Endothelial cell of umbilical vein (primary cell): ENCODE measurements around the gene DAB2. TPM values are rescaled to one million over a fixed set of nuclear protein-coding genes. Genes with fewer than 3 reads are reported as not detected.

ENCODE experiments used
- BruUV-seq: library from RNA; stranded (reverse); fragments of 400-500 nt; replicated peaks from 2 replicates; lab custom pipeline; 2021; lab: Mats Ljungman, UMichigan
- CTCF ChIA-PET: fragments of 300-600, 350-600 bp; sonication (Branson Sonifier 250); formaldehyde crosslinking; loops from one replicate; lab custom pipeline; 2021; ENCODE audit warnings: antibody characterized with exemption, inconsistent platforms; lab: Charles Lee
- POLR2A ChIA-PET: fragments of 300-600, 350-600 bp; sonication (Branson Sonifier 250); formaldehyde crosslinking; loops from one replicate; lab custom pipeline; 2021; ENCODE audit warnings: antibody characterized with exemption, inconsistent platforms; lab: Charles Lee
- DNase-seq: peaks from one replicate; pipeline ENCODE4 v3.0.0-alpha.2; 2011; ENCODE audit warnings: low read depth, low spot score
- FAIRE-seq: peaks from 2 replicates; lab custom pipeline; 2011; peaks lifted over from hg19 to GRCh38; lab: Jason Lieb, UNC
- H2AFZ ChIP-seq: 2 replicates; pipeline ENCODE4 v1.6.0; 2012; ENCODE audit warnings: low read depth, low read length, control low read depth, inconsistent platforms
- H3K27ac ChIP-seq: 2 replicates; pipeline ENCODE4 v1.5.1; 2011; ENCODE audit warnings: low read depth, mild to moderate bottlenecking, control low read depth, low read length, moderate library complexity; ENCODE audit not compliant: insufficient read depth
- H3K27me3 ChIP-seq, 2 experiments: 2 replicates each; pipeline versions ENCODE4 v1.6.0 to v1.6.1; 2011; ENCODE audit warnings: low read length in 2 of 2, mixed read lengths in 1 of 2; ENCODE audit not compliant: control insufficient read depth in 2 of 2, insufficient read depth in 2 of 2
- H3K36me3 ChIP-seq, 2 experiments: 2 replicates in 1 of 2; 3 replicates in 1 of 2; pipeline ENCODE4 v1.5.1; 2011; ENCODE audit warnings: low read length in 2 of 2, mild to moderate bottlenecking in 1 of 2, moderate library complexity in 1 of 2; ENCODE audit not compliant: control insufficient read depth in 2 of 2, insufficient read depth in 2 of 2; ENCODE audit errors: extremely low read depth in 1 of 2
- H3K4me1 ChIP-seq: 3 replicates; pipeline ENCODE4 v1.5.1; 2011; ENCODE audit warnings: mild to moderate bottlenecking, low read length; ENCODE audit not compliant: control insufficient read depth, insufficient read depth; ENCODE audit errors: extremely low read depth
- H3K4me2 ChIP-seq: 2 replicates; pipeline ENCODE4 v1.6.1; 2011; ENCODE audit warnings: low read length, control low read depth, mixed read lengths; ENCODE audit not compliant: insufficient read depth
- H3K4me3 ChIP-seq, 3 experiments: fragments of 200-600 bp in 1 of 3; sonication (generic), shearing (Covaris generic) in 1 of 3; replicated peaks in 1 of 3; 2 replicates each; pipeline ENCODE4 v1.5.1; 2011 to 2016; ENCODE audit warnings: control low read depth in 3 of 3, low read length in 3 of 3, mild to moderate bottlenecking in 2 of 3, inconsistent platforms in 1 of 3, low read depth in 1 of 3, moderate library complexity in 1 of 3; ENCODE audit not compliant: insufficient read depth in 1 of 3
- H3K79me2 ChIP-seq: 2 replicates; pipeline ENCODE4 v1.6.0; 2012; ENCODE audit warnings: low read length, inconsistent platforms; ENCODE audit not compliant: control insufficient read depth, insufficient read depth
- H3K9ac ChIP-seq: replicated peaks from 2 replicates; pipeline ENCODE3; 2011; ENCODE audit warnings: low read length, control low read depth; ENCODE audit not compliant: insufficient read depth; ENCODE audit errors: extremely low read depth
- H3K9me1 ChIP-seq: replicated peaks from 3 replicates; pipeline ENCODE4 v1.6.0; 2011; ENCODE audit warnings: mild to moderate bottlenecking, low read length; ENCODE audit not compliant: control insufficient read depth, insufficient read depth; ENCODE audit errors: extremely low read depth
- H3K9me3 ChIP-seq: replicated peaks from 2 replicates; pipeline ENCODE4 v1.5.1; 2012; ENCODE audit warnings: low read length, inconsistent platforms; ENCODE audit not compliant: control insufficient read depth, insufficient read depth
- H4K20me1 ChIP-seq: replicated peaks from 2 replicates; pipeline ENCODE3; 2011; ENCODE audit warnings: mild to moderate bottlenecking, low read length; ENCODE audit not compliant: control insufficient read depth, insufficient read depth; ENCODE audit errors: extremely low read depth
- EZH2 ChIP-seq: IDR thresholded peaks from 2 replicates; pipeline ENCODE4 v1.6.1; 2012; ENCODE audit warnings: borderline replicate concordance, low read depth, mild to moderate bottlenecking, moderate library complexity, low read length, inconsistent platforms; ENCODE audit not compliant: severe bottlenecking
- FOS ChIP-seq: IDR thresholded peaks from 2 replicates; pipeline ENCODE4 v1.6.1; 2011; ENCODE audit warnings: mild to moderate bottlenecking, low read length, moderate library complexity, borderline replicate concordance; ENCODE audit not compliant: insufficient read depth
- GATA2 ChIP-seq: IDR thresholded peaks from 2 replicates; pipeline ENCODE4 v1.7.0; 2011; ENCODE audit warnings: low read depth, mild to moderate bottlenecking, moderate library complexity, mixed read lengths, low read length; ENCODE audit not compliant: insufficient read length, insufficient read depth
- JUN ChIP-seq: IDR thresholded peaks from 2 replicates; pipeline ENCODE4 v1.6.1; 2011; ENCODE audit warnings: borderline replicate concordance, low read depth; ENCODE audit not compliant: insufficient read length, insufficient read depth
- MYC ChIP-seq: IDR thresholded peaks from one replicate; pipeline ENCODE4 v1.6.1; 2011; ENCODE audit warnings: mild to moderate bottlenecking, low read depth, low read length
- POLR2A ChIP-seq: IDR thresholded peaks from 2 replicates; pipeline ENCODE4 v1.6.1; 2012; ENCODE audit warnings: low read depth, mild to moderate bottlenecking, control low read depth, low read length
- POLR2AphosphoS5 ChIP-seq: IDR thresholded peaks from 2 replicates; pipeline ENCODE4 v1.6.1; 2012; ENCODE audit warnings: low read depth, mild to moderate bottlenecking, control low read depth, low read length, moderate library complexity; ENCODE audit not compliant: insufficient read depth
- dilution Hi-C: fragments of 300-500 bp; cut with MboI; formaldehyde crosslinking; loops from one replicate; pipeline ENCODE4 v1.15.0; 2019; ENCODE audit warnings: low sequenced_read_pairs; ENCODE audit not compliant: extremely low pct_ligation_motif_present
- intact Hi-C: fragments of 100-400 bp; cut with micrococcal nuclease; formaldehyde crosslinking; loops from one replicate; pipeline ENCODE4 v1.10.0; 2022
- polyA plus RNA-seq, 4 experiments: library from polyadenylated mRNA; depleted of rRNA in 3 of 4; stranded (reverse) in 3 of 4; unstranded in 1 of 4; fragments of >200 nt; gene quantifications; 2 replicates each; pipeline versions ENCODE4 v1.2.1 to v1.2.3, GENCODE V29; 2011 to 2012; ENCODE audit warnings: missing spikeins in 1 of 4
- total RNA-seq: library from RNA; stranded (reverse); gene quantifications from 2 replicates; pipeline ENCODE4 v1.2.3, GENCODE V29; 2021
- TF ChIP-seq, protein P1 (sequence below): IDR thresholded peaks from 2 replicates; pipeline ENCODE4 v1.6.1; 2011; ENCODE audit not compliant: insufficient read depth, insufficient read length
- TF ChIP-seq, protein P2 (sequence below), 2 donors: IDR thresholded peaks; 1 replicate in 1 of 2; 2 replicates in 1 of 2; pipeline ENCODE4 v1.5.1; 2011; ENCODE audit warnings: low read length in 2 of 2, mild to moderate bottlenecking in 2 of 2, moderate library complexity in 2 of 2, control low read depth in 1 of 2, inconsistent platforms in 1 of 2, low read depth in 1 of 2; ENCODE audit not compliant: insufficient read depth in 1 of 2; ENCODE audit errors: extremely low read depth in 1 of 2

DAB2 gene
- total and polyA plus RNA-seq, 2 donors (not counting 3 experiments of a cell fraction or from before 2014, with no cell fraction given) = 168 to 283 TPM

DNA sequence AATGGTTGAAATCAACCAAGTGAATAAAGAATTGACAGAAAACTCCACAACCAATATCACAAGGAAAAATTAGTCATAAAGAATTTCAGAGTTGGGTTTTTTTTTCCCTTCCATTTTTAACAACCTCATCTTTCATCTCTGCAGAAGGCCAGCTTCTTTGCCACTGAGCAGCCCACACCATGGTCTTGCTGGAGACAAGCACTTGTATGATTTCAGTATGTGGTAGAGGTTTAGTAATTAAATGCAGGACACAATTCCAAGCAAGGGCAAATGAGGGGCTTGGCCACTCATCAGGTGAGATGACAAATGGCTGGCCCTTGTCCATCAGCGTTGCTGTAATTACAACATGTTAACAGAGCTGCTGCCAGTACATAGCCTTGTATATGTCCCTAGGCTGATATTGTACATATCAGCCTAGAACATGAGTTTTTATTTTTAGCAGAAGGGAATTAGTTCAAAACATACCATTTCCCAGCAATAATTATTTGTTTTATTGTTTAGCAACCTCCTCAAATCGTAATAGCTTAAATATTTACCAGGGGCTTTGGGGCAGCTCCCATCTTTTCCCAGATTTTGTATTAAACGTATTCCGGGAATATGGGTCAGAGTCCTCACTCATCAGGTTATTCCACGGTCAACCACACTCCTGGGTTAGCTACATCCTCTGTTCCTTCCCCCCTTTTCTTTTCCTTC, 55.5 kb downstream of the DAB2 start:
- no peak for FAIRE-seq
- BruUV-seq = no TSS peak

More for the DNA sequence above, 55.5 kb downstream of the DAB2 start:
- Histone ChIP-seq H3K4me2 (no peak overlapping the region), H3K79me2 (no peaks in the 10 kb centered on the region), H3K9ac (no peak overlapping the region), H3K27ac (no peak overlapping the region), H3K4me1 (no peaks in the 10 kb centered on the region), H3K4me3 (no peak overlapping the region), H3K27me3 (no peaks in the 10 kb centered on the region), H4K20me1 (no peaks in the 10 kb centered on the region), H2AFZ (no peak overlapping the region), H3K36me3 (peaks cover 25 to 30% of the 10 kb centered on the region in 2 experiments), H3K9me1 (no peaks in the 10 kb centered on the region), H3K9me3 (no peaks in the 10 kb centered on the region)
- TF ChIP-seq FOS (no peak), POLR2AphosphoS5 (no peak), GATA2 (no peak), MYC (no peak), JUN (no peak), EZH2 (no peak), POLR2A (no peak)
- TF ChIP-seq, protein P1, sequence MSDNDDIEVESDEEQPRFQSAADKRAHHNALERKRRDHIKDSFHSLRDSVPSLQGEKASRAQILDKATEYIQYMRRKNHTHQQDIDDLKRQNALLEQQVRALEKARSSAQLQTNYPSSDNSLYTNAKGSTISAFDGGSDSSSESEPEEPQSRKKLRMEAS = no peak
- TF ChIP-seq, protein P2, sequence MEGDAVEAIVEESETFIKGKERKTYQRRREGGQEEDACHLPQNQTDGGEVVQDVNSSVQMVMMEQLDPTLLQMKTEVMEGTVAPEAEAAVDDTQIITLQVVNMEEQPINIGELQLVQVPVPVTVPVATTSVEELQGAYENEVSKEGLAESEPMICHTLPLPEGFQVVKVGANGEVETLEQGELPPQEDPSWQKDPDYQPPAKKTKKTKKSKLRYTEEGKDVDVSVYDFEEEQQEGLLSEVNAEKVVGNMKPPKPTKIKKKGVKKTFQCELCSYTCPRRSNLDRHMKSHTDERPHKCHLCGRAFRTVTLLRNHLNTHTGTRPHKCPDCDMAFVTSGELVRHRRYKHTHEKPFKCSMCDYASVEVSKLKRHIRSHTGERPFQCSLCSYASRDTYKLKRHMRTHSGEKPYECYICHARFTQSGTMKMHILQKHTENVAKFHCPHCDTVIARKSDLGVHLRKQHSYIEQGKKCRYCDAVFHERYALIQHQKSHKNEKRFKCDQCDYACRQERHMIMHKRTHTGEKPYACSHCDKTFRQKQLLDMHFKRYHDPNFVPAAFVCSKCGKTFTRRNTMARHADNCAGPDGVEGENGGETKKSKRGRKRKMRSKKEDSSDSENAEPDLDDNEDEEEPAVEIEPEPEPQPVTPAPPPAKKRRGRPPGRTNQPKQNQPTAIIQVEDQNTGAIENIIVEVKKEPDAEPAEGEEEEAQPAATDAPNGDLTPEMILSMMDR (IDR thresholded peaks at IDR 0.05; ENCODE audit: extremely low read depth in 1 of 2, insufficient read depth in 1 of 2, low read depth in 1 of 2, low read length in 2 of 2) = no peak
- dilution Hi-C loops (no loop called here), intact Hi-C loops (loop anchor here (10.0 kb wide), 1 partner anchor 374 kb away; no protein-coding TSS in a partner anchor)
- CTCF ChIA-PET = interaction anchor here (0.8 to 3.2 kb wide), 7 partner anchors 11 to 178 kb away, joined by 3 to 25 read pairs (median 3); no protein-coding TSS in a partner anchor
- POLR2A ChIA-PET = no interaction called here
- no peak for DNase-seq
